GOT3 (cell line): ENCODE data around the gene TACC3.
"Not testable (repeated sequence)": the region's sequence is repeated elsewhere in the genome, so short reads cannot be mapped to it uniquely, and the experiment has no call there.

ENCODE experiments used
- DNase-seq: peaks from one replicate; lab custom pipeline; 2025; ENCODE audit warnings: mixed read lengths; lab: John Stamatoyannopoulos, UW

TACC3 gene

GRCh38 chr4:1721003-1721665 lies at the start of gene TACC3, which contains the start of gene TMEM129:
TACC3 (plus strand) TSS chr4:1721521; CDS start chr4:1723422, 1,901 bp downstream.
TMEM129 (minus strand) TSS chr4:1721323; CDS start chr4:1720837, 486 bp downstream.
- peak; percentile 80 for DNase-seq

GRCh38 chr4:1673671-1674070 lies 47.6 kb upstream of the TACC3 start:
- DNase-seq = no peak

DNA sequence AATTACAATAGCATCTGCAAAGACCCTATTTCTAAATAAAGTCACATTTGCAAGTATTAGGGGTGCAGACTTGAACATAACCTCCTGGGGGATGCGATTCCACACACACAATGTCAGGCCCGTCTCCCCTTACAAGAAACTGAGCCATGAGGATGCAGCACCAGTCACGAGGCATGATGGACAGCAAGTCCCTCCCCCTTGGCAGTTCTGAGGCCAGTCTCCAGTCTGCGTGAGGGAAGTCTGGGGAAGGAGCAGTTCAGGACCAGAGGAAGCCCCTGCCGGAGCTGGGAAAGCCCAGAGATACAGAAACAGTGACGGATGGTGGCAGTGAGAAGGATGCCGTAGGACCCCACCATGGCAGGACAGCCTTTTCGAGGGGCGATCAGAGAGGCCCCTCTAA lies 46.6 kb upstream of the TACC3 start:
- DNase-seq = no peak

GRCh38 chr4:1675136-1675801 lies 46.1 kb upstream of the TACC3 start:
- DNase-seq = no peak

DNA sequence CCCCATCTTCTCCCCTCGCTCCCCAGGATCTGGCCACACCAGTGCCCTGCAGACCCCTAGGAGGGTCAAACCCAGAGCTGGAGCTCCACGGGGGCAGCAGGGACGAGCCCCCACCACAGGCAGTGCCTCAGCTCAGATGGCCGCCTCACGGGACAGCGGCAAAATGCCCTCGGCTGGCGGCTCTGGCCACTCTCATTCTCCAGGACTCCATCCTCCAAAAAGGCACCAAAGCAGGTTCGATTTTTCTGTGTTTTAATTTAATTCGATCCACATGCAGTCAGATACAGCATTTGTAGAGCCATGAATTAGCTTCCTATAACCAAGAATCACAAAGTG lies 45.6 kb upstream of the TACC3 start:
- DNase-seq = no peak

DNA sequence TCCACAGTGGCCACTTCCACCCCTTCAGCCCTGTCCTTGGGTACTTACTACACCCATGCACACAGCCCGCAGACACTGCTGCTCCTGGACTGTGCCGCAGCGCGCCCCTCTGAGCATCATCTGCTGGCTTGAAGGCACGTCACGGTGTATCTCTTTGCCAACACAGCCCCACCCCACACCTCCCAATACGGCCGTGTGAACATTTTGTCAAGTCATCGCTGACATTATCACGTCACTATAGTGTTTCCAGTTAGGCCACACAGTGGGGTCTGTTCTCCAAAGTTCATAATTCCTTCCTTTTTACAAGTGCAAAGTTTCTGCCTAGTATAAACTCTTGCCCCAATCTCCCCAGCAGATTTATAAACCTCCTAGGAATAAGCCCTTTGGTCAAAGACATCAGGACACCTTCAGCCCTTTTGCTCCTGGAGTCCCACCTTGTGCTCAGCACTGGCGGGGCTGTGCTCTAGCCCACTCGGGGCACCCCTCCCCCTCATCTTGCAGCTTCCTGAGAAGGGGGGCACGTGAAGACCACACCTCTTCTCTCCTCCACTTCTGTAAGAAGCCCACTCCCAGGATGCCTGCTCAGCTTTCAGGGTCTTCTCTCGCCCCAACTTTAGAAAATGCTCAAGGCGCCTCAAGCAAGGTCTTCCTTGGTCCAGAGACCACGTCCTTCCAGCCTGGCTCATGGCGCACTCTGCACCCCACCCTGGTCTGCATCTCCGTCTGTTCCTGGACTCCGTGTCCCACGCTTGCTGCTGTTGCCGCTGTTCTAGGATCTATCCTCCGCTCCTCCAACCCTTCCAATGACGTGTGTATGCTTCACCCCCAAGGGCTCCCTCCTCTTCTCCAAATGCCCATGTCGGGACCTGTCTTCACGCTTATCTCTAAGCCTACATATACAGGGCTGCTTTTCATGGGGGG lies 44.5 kb upstream of the TACC3 start:
- DNase-seq = no peak

DNA sequence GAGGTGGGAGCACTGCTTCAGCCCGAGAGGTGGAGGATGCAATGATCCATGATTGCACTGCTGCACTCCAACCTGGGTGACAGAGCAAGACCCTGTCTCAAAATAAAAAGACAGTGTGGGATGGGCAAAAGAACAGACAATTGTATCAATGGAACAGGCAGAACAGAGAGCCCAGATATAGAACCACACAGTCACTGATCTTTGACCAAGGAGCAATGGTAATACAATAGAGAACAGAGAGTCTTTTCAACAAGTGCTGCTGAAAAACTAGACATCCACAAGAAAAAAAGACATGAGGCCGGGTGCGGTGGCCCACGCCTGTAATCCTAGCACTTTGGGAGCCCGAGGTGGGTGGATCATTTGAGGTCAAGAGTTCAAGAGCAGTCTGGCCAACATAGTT lies 43.1 kb upstream of the TACC3 start:
- DNase-seq = no peak

DNA sequence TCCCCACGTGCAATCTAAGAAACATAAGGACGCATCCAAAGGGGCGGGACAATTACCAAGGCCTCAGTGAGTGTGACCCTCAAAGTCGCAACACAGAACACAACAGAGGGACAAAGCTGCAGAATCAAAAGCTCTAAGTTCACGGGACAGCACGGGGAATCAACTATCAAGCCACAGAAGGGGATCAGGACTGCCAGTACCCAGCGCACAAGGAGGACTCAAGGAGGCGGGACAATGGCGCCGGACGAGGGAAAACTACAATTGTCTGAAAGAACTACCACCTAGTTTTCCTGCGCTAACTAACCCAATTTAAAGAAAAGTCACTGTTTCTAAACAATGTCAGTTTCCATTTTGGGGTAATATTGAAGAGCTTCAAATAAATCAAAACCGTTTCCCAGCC lies 38.5 kb upstream of the TACC3 start:
- DNase-seq = no peak

- DNase-seq = no peak
Observed at GRCh38 chr4:1683261-1683735, 38.0 kb upstream of the TACC3 start.

- DNase-seq = peak; percentile 83
Observed at GRCh38 chr4:1683736-1684505, 37.4 kb upstream of the TACC3 start, which contains the start of gene FAM53A. FAM53A (minus strand) TSS chr4:1684313; CDS start chr4:1668741, 15,572 bp downstream.

GRCh38 chr4:1684506-1685234 lies 36.7 kb upstream of the TACC3 start:
- no peak for DNase-seq

DNA sequence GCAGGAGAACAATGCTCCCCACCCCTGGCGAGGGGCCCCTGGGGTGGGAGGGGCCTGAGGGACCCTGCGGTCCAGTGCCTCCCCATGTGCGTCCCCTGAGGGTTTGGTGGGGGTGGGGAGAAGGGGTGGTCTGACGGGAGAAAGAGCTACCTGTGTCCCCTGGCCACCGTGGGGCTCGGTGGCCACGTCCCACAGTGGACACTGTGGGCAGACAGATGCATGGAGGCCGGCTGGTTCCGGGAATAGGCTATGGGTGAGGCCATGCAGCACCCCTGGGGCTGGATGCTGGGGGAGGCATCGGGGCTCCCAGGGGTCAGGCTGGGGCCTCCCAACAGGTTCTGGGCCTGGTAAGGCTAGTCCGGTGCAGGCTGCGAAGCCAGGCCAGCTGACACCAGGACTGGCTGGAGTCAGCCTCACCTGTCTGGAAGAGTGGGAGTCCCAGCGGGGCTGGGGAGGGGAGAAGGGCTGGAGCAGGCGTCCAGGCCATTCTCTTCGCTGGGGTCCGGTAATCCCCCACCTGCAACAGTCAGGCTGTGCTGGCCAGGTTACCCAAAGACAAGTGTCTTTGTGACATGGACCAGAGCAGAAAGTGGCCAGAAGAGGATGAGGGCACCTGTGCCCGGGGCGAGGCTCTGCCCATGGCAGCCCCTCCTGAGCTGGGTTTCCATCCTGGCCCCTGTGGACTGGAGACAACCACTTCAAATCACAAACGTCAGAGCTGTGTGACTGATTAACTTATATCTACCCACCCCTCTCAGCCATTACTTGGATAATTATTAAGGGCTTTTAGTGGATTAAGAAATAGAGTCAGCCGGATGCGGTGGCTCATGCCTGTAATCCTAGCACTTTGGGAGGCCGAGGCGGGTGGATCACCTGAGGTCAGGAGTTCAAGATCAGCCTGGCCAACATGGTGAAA lies 35.8 kb upstream of the TACC3 start:
- no peak for DNase-seq

DNA sequence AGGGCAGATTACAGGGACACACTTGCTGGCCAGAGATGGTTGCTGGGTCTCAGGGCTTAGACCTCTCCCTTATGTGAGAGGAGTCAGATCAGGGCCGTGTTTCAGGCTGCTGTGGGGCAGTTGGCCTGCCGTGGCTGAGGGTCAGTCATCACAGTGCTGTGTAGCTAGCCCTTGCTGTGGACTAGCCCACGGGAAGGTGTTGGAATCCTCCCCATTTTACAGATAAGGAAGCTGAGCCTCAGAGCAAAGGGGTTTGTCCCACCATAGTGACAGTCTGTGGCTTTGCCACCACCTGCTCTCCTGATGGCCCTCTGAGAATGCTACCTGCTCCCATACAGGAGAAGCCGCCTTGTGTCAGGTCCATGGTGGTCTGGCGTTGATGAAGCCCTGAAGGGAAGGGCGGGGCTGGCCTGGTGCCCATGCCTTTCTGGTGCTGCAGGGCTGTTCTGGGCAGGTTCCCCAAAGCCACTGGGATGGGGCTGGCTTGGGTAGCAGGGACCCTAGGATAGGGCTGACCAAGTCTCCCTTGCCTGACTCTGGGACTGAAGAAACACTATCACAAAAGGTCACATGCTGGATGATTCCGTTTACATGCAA lies 34.8 kb upstream of the TACC3 start:
- no peak for DNase-seq

GRCh38 chr4:1690698-1691097 lies 30.6 kb upstream of the TACC3 start:
- no peak for DNase-seq

DNA sequence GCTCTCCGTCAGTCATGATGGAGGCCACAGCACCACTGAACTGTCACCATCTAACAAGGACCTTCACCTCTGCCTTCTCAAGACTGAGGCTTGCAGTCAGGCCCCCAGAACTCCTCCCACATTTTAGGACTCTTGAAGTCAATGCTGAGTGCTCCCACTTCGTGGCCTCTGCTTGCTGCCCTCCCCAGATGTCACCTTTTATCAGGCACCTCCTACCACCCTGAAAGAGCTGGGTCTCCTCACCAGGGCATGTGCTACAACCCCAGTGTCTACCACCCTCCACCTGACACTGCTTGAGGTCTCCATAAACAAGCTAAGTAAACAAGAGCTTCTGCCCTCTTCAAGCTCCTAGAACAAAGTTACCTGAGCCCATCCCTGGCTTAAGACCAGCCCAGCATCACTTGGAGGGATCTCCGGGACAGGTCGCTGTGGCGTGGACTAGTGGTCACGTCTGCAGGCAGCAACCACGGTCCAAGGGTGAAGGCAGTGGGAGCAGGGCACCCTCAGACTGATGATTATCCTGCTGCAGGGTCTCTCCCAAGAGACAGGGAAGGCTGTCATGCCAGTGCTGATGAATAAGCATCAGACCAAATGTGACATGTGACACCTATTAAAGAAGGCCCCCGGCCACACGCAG lies 29.5 kb upstream of the TACC3 start:
- no peak for DNase-seq

- DNase-seq = no peak
Observed at GRCh38 chr4:1693131-1693896, 28.0 kb upstream of the TACC3 start.

- DNase-seq = no peak
Observed at GRCh38 chr4:1695913-1696312, 25.4 kb upstream of the TACC3 start.

DNA sequence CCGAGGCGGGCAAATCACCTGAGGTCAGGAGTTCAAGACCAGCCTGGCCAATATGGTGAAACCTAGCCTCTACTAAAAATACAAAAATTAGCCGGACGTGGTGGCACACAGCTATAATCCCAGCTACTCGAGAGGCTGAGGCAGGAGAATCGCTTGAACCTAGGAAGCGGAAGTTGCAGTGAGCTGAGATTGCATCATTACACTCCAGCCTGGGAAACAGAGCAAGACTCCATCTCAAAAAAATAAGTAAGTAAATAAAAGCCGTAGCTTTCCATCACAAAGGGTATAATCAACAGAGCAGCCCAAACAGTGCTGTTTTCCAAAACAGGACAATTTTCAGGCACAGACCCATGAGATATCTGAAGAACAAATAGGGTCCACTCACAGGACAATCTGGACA lies 19.6 kb upstream of the TACC3 start:
- DNase-seq = not testable (repeated sequence)
